ENCODE data around the gene GPATCH2L.

GRCh38 chr14:76151398-76152332 is at the start of gene GPATCH2L:
- TF ChIP-seq POLR2A (IDR thresholded peaks at IDR 0.05) (peak; percentile 71), CTCF (IDR thresholded peaks at IDR 0.05) (no peak), POLR2AphosphoS5 (IDR thresholded peaks at IDR 0.05) (peak; percentile 73 to 92 (median 81))
